AG04450 (cell line): ENCODE results near the gene FARP1. TPM values are rescaled to one million over a fixed set of nuclear protein-coding genes. Genes with fewer than 3 reads are reported as not detected.

Source experiments
- CTCF ChIA-PET: fragments of 300-600, 350-600 bp; formaldehyde crosslinking; extraction: SDS; loops from one replicate; lab custom pipeline; 2022; ENCODE audit warnings: antibody characterized with exemption, inconsistent platforms; lab: Charles Lee
- POLR2A ChIA-PET: fragments of 350-600 bp; formaldehyde crosslinking; extraction: SDS; loops from one replicate; lab custom pipeline; 2021; ENCODE audit warnings: antibody characterized with exemption, inconsistent platforms; lab: Yijun Ruan, JAX
- DNase-seq: peaks from one replicate; pipeline ENCODE4 v3.0.0-alpha.2; 2011; ENCODE audit warnings: low read depth, low spot score
- H3K27ac ChIP-seq: one replicate; pipeline ENCODE4 v1.5.1; 2012; ENCODE audit warnings: low read depth, low read length, control low read depth
- H3K27me3 ChIP-seq: one replicate; pipeline ENCODE4 v1.6.0; 2012; ENCODE audit warnings: low read length; ENCODE audit not compliant: control insufficient read depth, insufficient read depth
- H3K4me3 ChIP-seq: 2 replicates; pipeline ENCODE4 v1.5.1; 2011; ENCODE audit warnings: mild to moderate bottlenecking, low read depth, low read length, control low read depth
- H3K9me3 ChIP-seq: 2 replicates; pipeline ENCODE4 v1.5.1; 2012; ENCODE audit warnings: low read length; ENCODE audit not compliant: control insufficient read depth, insufficient read depth
- CTCF ChIP-seq: IDR thresholded peaks from 2 replicates; pipeline ENCODE4 v1.5.1; 2011; ENCODE audit warnings: low read depth, low read length, control low read depth, inconsistent platforms
- polyA plus RNA-seq: library from polyadenylated mRNA; depleted of rRNA; stranded (reverse); fragments of >200 nt; gene quantifications from 2 replicates; pipeline ENCODE4 v1.2.3, GENCODE V29; 2011

The FARP1 gene
- polyA plus RNA-seq, 1 experiment = 76.4 TPM

- ChIA-PET POLR2A (no interaction called here), CTCF (no interaction called here)
- Histone ChIP-seq H3K9me3 (no peaks in the 10 kb centered on the region), H3K27me3 (no peaks in the 10 kb centered on the region), H3K4me3 (no peak overlapping the region), H3K27ac (no peak overlapping the region)
- no peak for DNase-seq
- TF ChIP-seq CTCF = no peak
Measured at GRCh38 chr13:98339684-98340425, 197.0 kb downstream of the FARP1 start.

- no peak overlapping the region for H3K4me3 ChIP-seq
- no peak for TF ChIP-seq CTCF
- H3K9me3 ChIP-seq = no peaks in the 10 kb centered on the region
- no peaks in the 10 kb centered on the region for H3K27me3 ChIP-seq
- ChIA-PET POLR2A (interaction anchor here (0.6 to 0.7 kb wide), 2 partner anchors 46 to 156 kb away, joined by 4 to 7 read pairs; no protein-coding TSS in a partner anchor), CTCF (no interaction called here)
- no peak overlapping the region for H3K27ac ChIP-seq
- no peak for DNase-seq
Measured at GRCh38 chr13:98342953-98343352, 200.1 kb downstream of the FARP1 start.

- ChIA-PET POLR2A (interaction anchor here (0.7 kb wide), 1 partner anchor 47 kb away, joined by 4 read pairs; no protein-coding TSS in a partner anchor), CTCF (no interaction called here)
- no peak overlapping the region for H3K27ac ChIP-seq
- no peak for TF ChIP-seq CTCF
- H3K9me3 ChIP-seq = no peaks in the 10 kb centered on the region
- H3K27me3 ChIP-seq = no peaks in the 10 kb centered on the region
- no peak for DNase-seq
- H3K4me3 ChIP-seq = no peak overlapping the region
Measured at GRCh38 chr13:98343461-98343860, 200.6 kb downstream of the FARP1 start.

- DNase-seq = no peak
- CTCF ChIA-PET = no interaction called here
- POLR2A ChIA-PET = no interaction called here
- Histone ChIP-seq H3K9me3 (no peaks in the 10 kb centered on the region), H3K4me3 (no peak overlapping the region), H3K27me3 (no peaks in the 10 kb centered on the region), H3K27ac (no peak overlapping the region)
- no peak for TF ChIP-seq CTCF
Measured at GRCh38 chr13:98344392-98344791, 201.5 kb downstream of the FARP1 start.
